Activated CD8-positive, alpha-beta memory T cell treated with anti-CD3 and anti-CD28 coated beads, Interleukin-2, amount 50 U/mL, for 1 hour (primary cell): ENCODE results near the gene MCF2.
"Not testable (repeated sequence)": the region's sequence is repeated elsewhere in the genome, so short reads cannot be mapped to it uniquely, and the experiment has no call there.

Experiments used
- DNase-seq: peaks from one replicate; pipeline ENCODE4 v3.0.0-alpha.2; 2020; ENCODE audit errors: extremely low read depth

The MCF2 gene

GRCh38 chrX:139708067-139708466, at the start of gene MCF2:
Gene MCF2, minus strand, starts transcription at chrX:139708167. Its CDS starts 56,423 bp downstream, at chrX:139651744.
- no peak for DNase-seq

GRCh38 chrX:139751053-139751452, 43.1 kb upstream of the MCF2 start:
- DNase-seq = no peak

- no peak for DNase-seq
These were observed 42.4 kb upstream of the MCF2 start for GRCh38 chrX:139750390-139750789.

- no peak for DNase-seq
These were observed 31.2 kb upstream of the MCF2 start for GRCh38 chrX:139739138-139739537.

GRCh38 chrX:139738581-139738980, 30.6 kb upstream of the MCF2 start:
- DNase-seq = no peak

GRCh38 chrX:139736151-139736550, 28.2 kb upstream of the MCF2 start:
- DNase-seq = no peak

GRCh38 chrX:139734996-139735395, 27.0 kb upstream of the MCF2 start:
- DNase-seq = no peak

GRCh38 chrX:139725720-139726119, 17.8 kb upstream of the MCF2 start:
- DNase-seq = no peak

- no peak for DNase-seq
These were observed 16.7 kb upstream of the MCF2 start for GRCh38 chrX:139724626-139725025.

- no peak for DNase-seq
These were observed 13.0 kb upstream of the MCF2 start for GRCh38 chrX:139720979-139721378.

- DNase-seq = no peak
These were observed 12.2 kb upstream of the MCF2 start for GRCh38 chrX:139720136-139720535.

- DNase-seq = no peak
These were observed 5.3 kb downstream of the MCF2 start for GRCh38 chrX:139702658-139703057.

- no peak for DNase-seq
These were observed 15.1 kb downstream of the MCF2 start for GRCh38 chrX:139692908-139693307.

GRCh38 chrX:139692506-139692849, 15.5 kb downstream of the MCF2 start:
- no peak for DNase-seq

- DNase-seq = no peak
These were observed 16.0 kb downstream of the MCF2 start for GRCh38 chrX:139691843-139692505.

GRCh38 chrX:139691493-139691842, 16.5 kb downstream of the MCF2 start:
- DNase-seq = no peak

- not testable (repeated sequence) for DNase-seq
These were observed 22.8 kb downstream of the MCF2 start for GRCh38 chrX:139685175-139685574.

GRCh38 chrX:139680356-139680755, 27.6 kb downstream of the MCF2 start:
- no peak for DNase-seq

GRCh38 chrX:139647597-139647996, 60.4 kb downstream of the MCF2 start:
- DNase-seq = no peak

GRCh38 chrX:139642241-139642927, 65.6 kb downstream of the MCF2 start:
- no peak for DNase-seq

GRCh38 chrX:139640259-139640658, 67.7 kb downstream of the MCF2 start:
- DNase-seq = no peak

GRCh38 chrX:139639253-139639652, 68.7 kb downstream of the MCF2 start:
- DNase-seq = no peak

- no peak for DNase-seq
These were observed 107.9 kb downstream of the MCF2 start for GRCh38 chrX:139600105-139600504.

- no peak for DNase-seq
These were observed 111.9 kb downstream of the MCF2 start for GRCh38 chrX:139596068-139596467.
